ENCODE results near the gene CBR3.
"Not testable (repeated sequence)": the region's sequence is repeated elsewhere in the genome, so short reads cannot be mapped to it uniquely, and the experiment has no call there.

CBR3 gene

GRCh38 chr21:36120304-36120888 is 14.5 kb upstream of the CBR3 start:
- peak; percentile 46 for DNase-seq

- peak; percentile 36 for DNase-seq
Measured at GRCh38 chr21:36122977-36123376, 11.9 kb upstream of the CBR3 start.

- DNase-seq = no peak
Measured at GRCh38 chr21:36124395-36124794, 10.5 kb upstream of the CBR3 start.

- peak; percentile 79 for DNase-seq
Measured at GRCh38 chr21:36125512-36126207, 9.2 kb upstream of the CBR3 start.

GRCh38 chr21:36126208-36126565 is 8.7 kb upstream of the CBR3 start:
- no peak for DNase-seq

GRCh38 chr21:36126621-36127110 is 8.2 kb upstream of the CBR3 start:
- no peak for DNase-seq

GRCh38 chr21:36127250-36127904 is 7.5 kb upstream of the CBR3 start:
- DNase-seq = no peak

GRCh38 chr21:36127977-36128376 is 6.9 kb upstream of the CBR3 start:
- DNase-seq = no peak

GRCh38 chr21:36129219-36129618 is 5.7 kb upstream of the CBR3 start:
- no peak for DNase-seq

GRCh38 chr21:36130414-36130762 is 4.5 kb upstream of the CBR3 start:
- DNase-seq = not testable (repeated sequence)

- not testable (repeated sequence) for DNase-seq
Measured at GRCh38 chr21:36130839-36131238, 4.0 kb upstream of the CBR3 start.

- DNase-seq = no peak
Measured at GRCh38 chr21:36132696-36133095, 2.2 kb upstream of the CBR3 start.

GRCh38 chr21:36135391-36136102 is 668 bp downstream of the CBR3 start:
- peak; percentile 82 for DNase-seq

GRCh38 chr21:36139791-36140190 is 4.9 kb downstream of the CBR3 start:
- DNase-seq = not testable (repeated sequence)

- peak; percentile 96 for DNase-seq
Measured at GRCh38 chr21:36141513-36141925, 6.6 kb downstream of the CBR3 start.

- not testable (repeated sequence) for DNase-seq
Measured at GRCh38 chr21:36144233-36144632, 9.4 kb downstream of the CBR3 start.

GRCh38 chr21:36145259-36145658 is 10.4 kb downstream of the CBR3 start:
- DNase-seq = no peak

- DNase-seq = no peak
Measured at GRCh38 chr21:36147911-36148310, 13.0 kb downstream of the CBR3 start.

GRCh38 chr21:36148886-36149285 is 14.0 kb downstream of the CBR3 start:
- DNase-seq = no peak

GRCh38 chr21:36149788-36150711 is 15.2 kb downstream of the CBR3 start:
- peak; percentile 99 for DNase-seq

GRCh38 chr21:36155603-36156338 is 20.9 kb downstream of the CBR3 start:
- DNase-seq = no peak

- DNase-seq = peak; percentile 100
Measured at GRCh38 chr21:36156339-36156814, 21.5 kb downstream of the CBR3 start.

Measured in OCI-M1 (cell line).